DMS114 treated with DMSO at 0.1 percent for 48 hours (cell line): ENCODE measurements around the gene IKZF3.
"Not testable (repeated sequence)": the region's sequence is repeated elsewhere in the genome, so short reads cannot be mapped to it uniquely, and the experiment has no call there.

Experiments used
- DNase-seq: peaks from one replicate; lab custom pipeline; 2025; ENCODE audit not compliant: unreplicated experiment; lab: John Stamatoyannopoulos, UW

The IKZF3 gene

DNA sequence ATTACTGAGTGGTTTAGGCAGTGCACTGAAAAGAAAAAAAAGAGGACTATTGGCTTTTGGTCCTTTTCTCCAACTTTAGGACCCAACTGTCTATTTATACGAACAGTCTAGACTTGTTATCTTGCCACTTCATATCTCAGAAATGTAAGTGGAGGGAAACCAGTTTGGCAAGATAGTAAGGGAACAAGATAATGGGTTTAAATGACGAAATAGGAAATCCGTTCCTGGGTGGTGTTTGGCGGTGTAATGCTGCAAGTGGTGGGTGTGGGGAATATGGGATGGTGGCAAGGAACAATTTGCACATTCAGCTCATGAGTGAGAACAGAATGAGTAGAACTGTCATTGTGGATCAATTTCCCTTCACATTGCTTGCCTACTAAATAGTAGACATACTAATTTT is 81.6 kb downstream of the IKZF3 start:
- no peak for DNase-seq

DNA sequence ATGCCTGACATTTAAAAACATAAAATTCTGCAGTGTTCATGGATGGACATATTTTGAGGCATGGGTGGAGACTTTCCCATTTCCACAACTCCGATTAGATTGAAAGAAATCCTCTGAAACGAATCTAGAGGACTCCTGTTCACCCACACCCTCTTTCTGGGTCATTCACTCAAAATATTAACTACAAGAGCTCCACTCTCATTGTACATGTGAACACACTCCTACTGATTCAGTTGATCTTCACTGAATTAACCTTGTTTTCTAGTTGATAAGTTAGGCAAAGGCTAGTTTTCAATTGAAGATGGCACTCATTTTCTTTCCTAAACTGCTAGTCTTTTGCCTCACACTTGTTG is 82.3 kb downstream of the IKZF3 start:
- DNase-seq, result no peak

GRCh38 chr17:39781031-39781860 is 82.9 kb downstream of the IKZF3 start:
- no peak for DNase-seq

- no peak for DNase-seq
Observed at GRCh38 chr17:39777534-39778365, 86.4 kb downstream of the IKZF3 start.

- no peak for DNase-seq
Observed at GRCh38 chr17:39776252-39776651, 87.9 kb downstream of the IKZF3 start.

DNA sequence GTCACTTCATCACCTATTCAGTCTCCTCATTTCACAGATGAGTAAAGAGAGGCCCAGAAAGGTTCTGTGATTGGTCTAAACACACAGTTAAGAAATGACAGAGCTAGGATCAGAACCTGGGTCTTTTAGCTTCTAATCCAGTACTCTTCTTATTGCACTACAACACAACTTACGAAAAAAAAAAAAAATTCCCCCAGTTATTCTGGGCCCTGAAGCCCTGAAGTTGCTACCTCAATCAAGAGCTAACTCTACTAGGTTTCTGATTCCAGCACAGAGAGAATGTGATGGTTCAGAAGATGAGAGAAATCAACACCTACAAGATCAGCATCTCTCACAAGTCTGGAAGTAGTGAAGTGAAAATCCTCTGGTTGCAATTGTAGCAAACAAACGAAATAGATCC is 89.1 kb downstream of the IKZF3 start:
- no peak for DNase-seq

- DNase-seq, result no peak
Observed at GRCh38 chr17:39774047-39774446, 90.1 kb downstream of the IKZF3 start.

GRCh38 chr17:39772987-39773934 is 90.9 kb downstream of the IKZF3 start:
- no peak for DNase-seq

DNA sequence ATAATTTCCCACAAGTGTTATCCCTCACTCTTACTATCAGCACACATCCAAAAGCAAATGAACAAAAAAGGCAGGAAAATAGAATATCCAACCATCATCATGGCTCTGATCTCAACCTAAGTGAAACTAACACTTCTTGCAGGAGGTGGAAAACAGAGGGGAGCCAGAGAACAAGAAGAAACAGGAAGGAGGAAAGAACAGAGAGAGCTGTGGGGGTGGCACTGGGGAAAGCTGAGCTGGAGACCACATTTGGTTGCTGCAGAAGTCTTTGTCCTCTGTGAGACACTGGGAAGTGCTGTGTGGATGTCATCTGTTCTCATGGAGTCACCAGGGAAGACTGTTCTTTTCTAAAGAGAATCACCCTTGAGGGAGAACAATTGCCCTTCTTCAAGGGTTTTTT is 91.7 kb downstream of the IKZF3 start:
- no peak for DNase-seq

DNA sequence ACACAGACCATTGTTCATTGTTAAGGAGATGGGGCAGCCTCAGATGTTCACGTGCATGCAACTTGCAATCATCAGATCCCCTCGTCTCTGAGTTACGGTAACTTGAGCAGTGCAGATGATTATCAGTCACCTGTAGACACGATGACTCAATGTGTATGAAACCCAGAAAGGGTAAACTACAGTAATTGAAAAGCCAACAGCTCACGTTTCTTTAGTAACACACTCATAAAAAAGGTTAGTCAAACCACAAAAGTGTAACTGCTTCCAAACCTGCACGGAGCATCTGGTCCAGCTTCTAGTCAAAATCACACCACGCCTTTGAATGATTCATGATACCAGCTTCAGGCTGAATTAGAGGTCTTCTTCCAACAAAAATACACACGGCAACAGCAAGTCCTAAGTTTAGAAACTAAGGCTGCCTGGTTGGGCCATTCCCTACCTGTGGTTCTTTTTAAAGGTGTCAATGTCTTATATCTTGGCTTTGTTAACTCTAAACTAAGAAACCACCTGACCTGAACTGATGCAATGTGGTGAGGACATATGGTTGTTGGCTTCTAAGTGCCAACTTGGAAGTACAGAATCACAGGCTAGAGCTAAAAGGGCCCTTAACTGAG is 94.0 kb downstream of the IKZF3 start:
- DNase-seq, result no peak

- DNase-seq, result no peak
Observed at GRCh38 chr17:39767147-39767546, 97.0 kb downstream of the IKZF3 start.

DNA sequence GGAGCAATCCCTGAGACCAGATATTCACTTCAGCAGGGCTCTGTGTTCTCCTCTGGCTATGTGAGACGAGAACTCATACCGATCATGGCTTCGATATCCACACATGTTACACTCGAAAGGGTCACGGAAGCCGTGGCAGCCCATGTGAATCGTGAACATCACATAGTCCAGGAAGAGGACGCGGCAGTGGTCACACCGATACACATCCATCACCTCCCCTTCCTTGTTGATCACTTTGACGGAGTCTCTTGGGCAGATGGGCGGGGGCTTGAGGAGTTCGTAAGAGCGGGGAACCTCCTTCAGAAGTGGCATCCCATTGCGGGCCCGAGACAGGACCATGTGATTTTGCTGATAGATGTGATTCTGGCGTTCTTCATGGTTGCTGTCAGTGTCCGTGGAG is 98.3 kb downstream of the IKZF3 start:
- DNase-seq, result no peak

- no peak for DNase-seq
Observed at GRCh38 chr17:39765175-39765574, 98.9 kb downstream of the IKZF3 start.

DNA sequence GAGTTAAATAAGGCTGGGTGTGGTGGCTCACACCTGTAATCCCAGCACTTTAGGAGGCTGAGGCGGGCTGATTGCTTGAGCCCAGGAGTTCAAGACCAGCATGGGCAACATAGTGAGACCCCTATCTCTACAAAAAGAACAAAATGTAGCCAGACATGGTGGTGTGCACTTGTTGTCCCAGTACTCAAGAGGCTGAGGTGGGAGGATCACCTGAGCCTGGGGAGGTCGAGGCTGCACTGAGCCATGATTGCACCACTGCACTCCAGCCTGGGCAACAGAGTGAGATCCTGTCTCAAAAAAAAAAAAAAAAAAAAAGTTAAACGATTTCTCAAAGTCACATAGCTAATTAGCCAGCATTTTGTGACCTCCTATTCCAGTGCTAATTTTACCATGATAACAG is 99.9 kb downstream of the IKZF3 start:
- DNase-seq, result not testable (repeated sequence)

DNA sequence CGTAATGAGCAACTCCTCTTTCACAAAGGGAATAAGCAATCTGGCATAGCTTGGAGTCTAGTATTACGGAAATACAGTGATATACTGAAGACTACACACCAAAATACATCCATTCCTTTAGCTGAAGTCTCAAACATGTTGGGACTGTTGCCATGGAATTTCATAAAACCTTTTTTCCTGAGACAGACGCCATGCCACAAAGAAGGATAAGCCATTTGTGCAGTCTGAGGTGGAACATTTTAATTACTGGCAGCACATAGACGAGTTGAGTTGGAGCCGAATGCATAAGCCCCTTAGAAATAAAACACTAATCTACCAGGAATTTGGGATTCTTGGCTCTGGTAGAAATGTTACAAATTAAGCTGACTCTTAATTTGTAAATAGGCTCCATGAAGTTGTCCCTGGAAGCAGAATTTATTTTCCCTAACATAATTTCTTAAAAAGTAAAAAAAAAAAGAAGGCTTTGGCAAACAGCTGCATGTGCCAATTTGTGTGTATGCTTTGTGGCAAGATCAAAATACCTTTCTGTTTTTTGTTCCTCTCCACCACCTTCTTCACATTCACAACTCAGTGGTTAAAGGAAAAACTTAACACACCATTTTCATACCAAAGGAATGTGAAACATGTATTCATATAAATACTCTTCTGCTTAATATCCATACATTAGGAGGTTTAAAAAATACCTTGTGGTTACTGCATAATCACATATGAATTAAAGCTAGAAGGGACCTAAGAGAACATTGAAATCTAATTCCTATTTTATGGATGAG is 100.9 kb downstream of the IKZF3 start:
- DNase-seq, result no peak

- no peak for DNase-seq
Observed at GRCh38 chr17:39761861-39762496, 102.1 kb downstream of the IKZF3 start.

GRCh38 chr17:39759204-39759603 is 104.9 kb downstream of the IKZF3 start:
- DNase-seq, result no peak

DNA sequence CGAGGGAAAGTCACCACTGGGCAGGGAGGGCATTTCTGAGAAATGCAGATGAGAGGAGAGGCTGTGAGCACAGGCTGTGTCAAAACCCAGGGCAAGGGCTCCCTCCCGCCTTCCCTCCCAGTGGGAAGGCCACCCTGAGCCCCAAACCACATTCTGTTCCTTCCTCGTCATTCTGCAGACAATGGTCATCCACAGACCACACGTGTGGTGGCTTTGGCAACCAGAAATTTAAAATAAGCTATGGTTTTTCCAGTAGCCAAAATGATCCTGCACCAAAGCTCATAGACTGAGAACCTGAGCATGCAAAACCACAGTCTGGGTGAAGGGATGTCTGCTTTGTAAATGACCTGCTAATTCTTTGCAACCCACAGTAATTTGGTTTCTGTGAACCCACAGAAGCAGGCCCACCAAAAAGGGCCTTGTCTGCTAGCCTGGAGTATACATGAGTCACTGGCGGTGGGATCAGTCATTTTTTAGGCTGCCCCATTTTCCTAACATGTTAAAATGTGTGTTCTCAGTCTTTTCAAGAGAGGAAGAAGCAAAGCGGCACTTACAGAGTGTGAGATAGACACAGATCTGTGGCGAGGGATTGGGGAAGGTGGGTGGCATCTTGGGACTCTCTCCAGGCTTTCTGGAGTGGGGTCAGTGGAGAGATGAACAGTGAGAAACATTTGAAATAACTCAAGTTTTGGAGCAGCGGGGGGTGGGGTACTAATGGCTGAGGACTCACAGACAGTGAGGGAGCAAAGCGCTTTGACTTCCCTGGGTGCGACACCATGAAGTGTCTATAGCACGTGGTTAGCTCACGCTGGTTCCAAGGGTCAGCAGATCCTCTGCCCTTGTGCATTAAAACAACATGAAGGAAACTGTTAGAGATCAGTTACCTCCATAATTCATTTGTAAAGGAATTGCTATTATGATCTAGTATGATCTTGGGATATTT is 105.9 kb downstream of the IKZF3 start:
- no peak for DNase-seq
